Urothelium cell line (cell line): ENCODE measurements around the gene CXCL12.

ENCODE experiments used
- DNase-seq: peaks from one replicate; pipeline ENCODE4 v3.0.0; 2011; ENCODE audit warnings: low spot score, mixed read lengths
- FAIRE-seq: peaks from 2 replicates; lab custom pipeline; 2011; peaks lifted over from hg19 to GRCh38; lab: Jason Lieb, UNC

CXCL12 gene

DNA sequence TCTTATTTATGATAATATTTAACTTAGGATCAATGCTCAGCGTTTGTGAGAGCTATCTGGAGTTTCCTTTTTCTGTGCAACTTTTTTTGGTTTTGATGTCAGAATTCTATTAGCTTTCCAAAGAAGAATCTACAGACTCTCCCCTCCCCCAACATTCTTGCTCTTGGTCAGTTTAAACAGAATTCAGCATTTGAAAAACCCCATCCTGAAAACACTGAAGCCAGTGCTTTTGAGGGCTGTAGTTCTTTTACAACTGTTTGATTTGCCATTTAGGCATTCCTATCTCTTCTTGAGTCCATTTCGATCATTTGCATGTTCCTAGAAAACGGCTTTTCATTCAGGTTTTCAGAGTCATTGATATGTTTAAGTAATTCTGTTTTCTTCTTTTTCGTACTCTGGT, 15.6 kb upstream of the CXCL12 start:
- DNase-seq (no peak), FAIRE-seq (no peak)

DNA sequence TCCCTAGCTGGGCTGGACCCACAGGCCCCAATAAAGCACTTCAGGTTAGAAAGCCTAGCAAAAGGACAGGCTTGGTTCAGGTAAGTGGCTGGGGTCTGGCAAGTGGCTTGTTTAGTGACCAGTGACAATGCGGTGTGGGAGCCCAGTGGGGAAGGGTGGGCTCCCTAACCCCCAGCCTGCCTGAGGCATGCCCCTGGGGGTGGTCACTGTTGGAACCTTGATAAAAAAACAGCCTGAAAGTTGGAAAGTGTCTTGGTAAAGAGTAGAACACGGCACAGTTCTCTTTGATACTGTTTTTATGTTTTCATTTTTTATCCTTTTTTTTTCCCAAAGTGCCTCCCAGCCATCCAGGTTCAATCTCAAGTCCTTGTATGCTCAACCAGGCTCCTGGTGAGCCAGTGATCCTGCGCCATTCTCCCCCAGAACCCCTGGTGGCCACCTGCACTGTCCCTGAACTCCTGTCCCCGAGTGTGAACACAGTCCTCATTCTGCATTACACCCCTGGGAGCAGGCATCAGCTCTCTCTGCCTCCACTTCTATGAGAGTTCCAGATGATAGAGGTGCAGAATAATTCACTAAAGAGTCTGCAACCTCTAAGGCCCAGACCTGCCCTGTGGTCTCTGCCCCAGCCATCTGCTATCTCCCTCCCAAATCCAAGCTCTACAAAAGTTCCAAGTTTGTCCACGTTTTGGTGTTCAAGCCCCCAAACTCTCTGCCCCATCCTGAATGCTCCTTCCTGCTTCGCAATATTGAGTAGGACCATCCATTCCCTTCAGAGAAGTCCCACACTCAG, 15.0 kb upstream of the CXCL12 start:
- DNase-seq, result no peak
- FAIRE-seq, result no peak

DNA sequence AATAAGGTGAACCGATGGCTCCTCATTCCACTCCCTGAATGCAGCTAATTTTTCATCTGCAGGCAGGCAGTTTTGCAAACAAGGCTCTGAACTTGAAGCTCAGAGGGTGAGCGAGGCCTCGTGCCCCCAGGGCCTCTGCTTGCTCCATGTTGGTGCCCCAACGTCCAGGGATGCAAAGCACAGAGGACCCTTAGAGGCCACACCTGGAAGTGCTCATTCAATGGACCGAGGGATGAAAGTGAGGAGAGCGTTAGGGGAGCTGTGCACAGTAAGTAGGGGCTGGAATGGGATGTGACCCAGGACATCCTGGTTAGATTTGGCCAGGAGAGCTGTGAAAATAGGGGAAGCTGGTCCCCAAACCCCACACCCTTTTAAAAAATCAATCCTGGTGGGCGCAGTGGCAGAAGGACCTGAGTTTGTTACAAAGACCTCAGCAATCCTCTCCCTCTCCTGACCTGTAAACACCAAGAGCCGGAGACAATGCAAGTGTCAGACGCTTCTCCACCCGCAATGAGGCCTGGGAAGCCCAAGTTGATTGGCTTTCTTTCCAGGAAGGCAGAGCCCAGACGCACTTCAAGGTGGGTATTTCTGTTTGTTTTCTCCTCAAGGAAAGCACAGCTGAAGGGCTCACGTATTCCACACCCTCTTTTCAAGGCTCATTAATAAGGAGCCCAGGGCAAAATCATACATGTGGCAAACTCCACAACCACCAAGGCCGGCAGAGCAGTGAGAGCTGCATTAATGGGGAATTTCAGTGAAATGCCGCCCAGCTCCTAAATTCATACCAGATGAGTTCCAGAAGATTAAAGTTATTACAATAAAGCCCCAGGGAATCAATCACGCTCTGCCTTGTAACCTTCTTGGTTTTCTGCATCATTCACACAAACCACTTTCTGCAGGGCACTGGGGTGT, 14.1 kb upstream of the CXCL12 start:
- FAIRE-seq (no peak), DNase-seq (no peak)

DNA sequence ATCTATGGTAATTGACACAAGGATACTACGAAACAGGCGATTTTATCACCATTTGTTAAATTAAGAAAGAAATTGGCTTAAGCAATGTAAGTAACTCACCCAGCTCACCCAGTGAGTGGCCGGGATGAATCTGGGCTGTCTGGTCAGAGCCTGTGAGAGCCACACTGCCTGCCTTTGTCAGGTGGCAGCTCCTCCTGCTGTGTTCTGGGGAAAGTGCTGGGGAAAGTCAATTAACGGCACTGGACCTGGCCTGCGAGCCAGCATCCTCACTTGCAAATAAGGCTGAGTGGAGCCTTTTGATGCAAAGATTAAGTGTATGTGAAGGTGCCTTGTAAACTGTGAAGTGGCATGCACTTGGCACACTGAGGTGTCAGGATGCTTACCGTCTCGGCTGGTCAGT, 13.4 kb upstream of the CXCL12 start:
- DNase-seq, result no peak
- peak; percentile 89 for FAIRE-seq

DNA sequence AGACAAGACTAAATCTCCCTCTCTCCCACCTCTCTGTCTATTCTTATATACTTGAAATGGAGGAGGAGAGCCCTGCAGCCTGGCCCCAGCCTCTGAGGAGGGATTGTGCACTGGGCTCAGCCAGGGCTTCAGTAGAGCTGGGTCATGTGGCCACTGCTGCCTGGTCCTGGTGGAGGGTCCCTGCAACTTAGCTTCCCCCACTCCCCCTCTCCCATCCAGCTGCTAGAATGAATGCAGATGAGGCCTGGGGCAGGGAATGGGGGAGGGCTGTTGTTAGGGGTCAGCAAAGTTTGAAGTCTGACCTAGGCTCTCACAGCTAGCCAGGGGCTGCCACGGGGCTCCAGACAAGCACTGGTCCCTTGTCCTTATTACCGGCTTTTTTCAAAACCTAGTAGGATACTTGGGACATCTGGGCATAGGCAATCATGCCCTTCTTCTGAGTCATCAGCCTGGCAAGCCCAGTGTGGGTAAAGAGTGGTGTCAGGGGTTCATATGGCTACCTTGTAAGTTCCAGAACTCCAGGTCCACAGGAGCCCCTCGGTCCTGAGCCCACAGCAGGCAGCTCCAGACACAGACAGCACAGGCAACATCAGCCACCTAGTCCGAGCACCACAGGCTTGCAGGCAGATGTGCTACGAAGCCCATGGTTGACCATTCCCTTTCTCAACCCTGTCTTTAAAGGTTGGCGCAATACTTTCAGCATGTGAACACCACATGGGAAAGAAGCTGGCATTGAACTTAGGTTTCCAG, 12.8 kb upstream of the CXCL12 start:
- no peak for DNase-seq

DNA sequence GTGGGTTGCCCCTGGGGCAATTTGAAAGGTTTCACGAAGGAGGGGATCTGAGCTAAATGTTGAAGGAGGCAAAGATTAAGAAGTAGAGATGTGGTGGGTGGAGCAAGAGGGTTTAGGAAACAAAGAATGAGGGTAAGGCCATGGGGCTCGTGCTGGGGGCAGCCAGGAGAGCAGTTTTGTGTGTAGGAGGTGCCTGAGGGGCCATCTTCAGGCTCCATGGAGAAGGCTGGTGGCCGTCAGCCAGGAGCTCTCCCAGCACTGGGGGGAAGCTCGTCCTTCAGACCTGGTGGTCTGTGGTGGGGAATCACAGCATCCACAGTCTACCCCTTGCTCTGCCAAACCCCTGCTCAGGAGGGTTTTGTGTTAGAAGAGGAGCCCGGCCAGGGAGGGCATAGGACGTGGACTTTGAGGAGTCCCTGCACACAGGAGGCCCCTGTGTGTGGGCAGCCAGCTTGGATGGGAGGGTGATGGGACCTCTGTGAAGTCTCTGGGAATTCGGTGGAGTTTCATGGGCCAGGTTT, 11.8 kb upstream of the CXCL12 start:
- DNase-seq, result no peak
- FAIRE-seq, result no peak

More for the DNA sequence above, 12.8 kb upstream of the CXCL12 start:
- peak; percentile 90 for FAIRE-seq

DNA sequence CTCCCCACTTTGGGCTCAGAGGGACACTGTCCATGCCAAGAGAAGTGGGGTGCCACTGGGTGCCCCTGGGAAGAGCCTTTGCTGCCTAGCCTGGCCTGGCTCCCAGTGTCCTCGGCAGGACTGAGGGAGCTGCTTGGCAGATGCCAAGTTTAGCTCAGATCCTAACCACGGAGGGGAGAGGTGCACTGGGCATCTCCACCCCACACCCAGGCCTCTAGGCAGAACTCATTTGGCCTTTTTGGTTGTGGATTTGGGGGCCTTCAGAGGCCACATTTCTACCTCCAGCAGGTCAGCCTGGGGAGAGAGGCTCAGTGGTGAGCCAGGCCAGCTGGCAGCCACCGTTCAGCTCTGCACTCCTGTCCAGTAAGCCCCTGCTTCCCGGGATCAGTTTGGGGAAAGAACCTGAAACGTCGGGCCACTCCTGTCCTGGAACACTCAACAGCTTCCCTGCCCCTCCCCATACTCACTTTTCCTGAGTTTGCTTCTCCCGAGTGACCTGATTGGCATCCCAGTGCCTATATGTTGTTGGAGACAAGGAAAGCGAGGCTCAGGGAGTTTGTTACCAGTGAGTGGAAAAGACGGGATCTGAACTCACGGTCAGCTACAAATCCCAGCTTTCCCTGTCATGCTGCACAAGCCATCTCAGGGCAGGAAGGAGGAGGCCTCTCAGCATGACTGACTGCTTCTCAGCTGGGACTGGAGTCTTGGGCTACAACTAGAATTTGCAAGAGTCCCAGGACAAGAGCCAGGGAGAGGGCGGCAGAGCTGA, 11.2 kb upstream of the CXCL12 start:
- FAIRE-seq, result no peak

DNA sequence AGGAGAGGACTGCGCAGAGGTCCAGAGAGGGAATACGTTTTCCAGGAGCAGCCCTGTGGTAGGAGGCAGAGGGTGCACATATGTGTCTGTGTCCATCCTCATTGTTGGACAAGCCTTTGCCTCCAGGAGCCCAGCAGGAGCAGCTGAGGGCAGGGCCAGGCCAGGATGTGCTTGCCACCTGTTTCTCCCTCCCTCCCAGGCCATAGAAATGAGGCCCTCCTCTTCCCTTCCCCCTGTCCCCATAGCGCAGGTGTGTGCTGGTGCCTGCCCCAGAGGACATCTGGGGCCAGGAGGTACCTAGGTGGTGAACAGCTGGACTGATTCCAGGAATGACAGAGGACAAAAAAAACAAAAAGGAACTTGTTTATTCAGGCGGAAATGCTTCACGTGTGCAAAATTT, 10.5 kb upstream of the CXCL12 start:
- FAIRE-seq (no peak), DNase-seq (no peak)

More for the DNA sequence above, 11.2 kb upstream of the CXCL12 start:
- DNase-seq, result no peak

DNA sequence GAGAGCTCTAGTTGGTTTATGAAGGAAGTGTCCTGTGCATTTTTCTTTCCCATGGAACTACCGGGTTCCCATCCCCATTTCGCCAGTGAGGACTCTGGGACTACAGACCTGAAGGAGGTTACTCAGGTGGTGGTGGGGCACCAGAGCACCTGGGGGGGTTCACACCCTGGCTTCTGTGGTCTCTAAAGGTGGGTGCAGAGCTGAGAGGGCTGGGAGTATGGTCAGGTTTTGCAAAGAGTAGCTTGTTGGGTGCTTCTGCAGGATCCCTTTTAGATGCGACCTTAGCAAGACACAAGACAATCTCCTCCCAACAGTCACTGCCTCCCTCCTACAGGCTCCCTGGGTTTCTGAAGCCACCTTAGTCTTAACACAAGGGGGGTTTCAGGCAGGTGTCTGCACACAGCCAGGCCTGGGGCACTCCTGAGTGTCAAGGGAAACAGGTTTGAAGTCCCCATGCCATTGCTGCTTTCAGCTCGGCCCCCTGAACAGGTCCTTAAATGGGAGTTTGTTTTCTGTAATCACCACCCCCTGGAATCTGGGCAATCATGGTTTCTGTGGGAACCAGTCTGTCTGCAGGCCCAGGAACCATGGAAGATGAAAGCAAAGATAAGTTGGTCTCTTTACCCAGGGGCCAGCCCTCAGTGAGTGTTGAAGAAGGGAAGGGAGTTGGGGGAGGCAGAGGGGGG, 9.9 kb upstream of the CXCL12 start:
- no peak for DNase-seq
- no peak for FAIRE-seq

DNA sequence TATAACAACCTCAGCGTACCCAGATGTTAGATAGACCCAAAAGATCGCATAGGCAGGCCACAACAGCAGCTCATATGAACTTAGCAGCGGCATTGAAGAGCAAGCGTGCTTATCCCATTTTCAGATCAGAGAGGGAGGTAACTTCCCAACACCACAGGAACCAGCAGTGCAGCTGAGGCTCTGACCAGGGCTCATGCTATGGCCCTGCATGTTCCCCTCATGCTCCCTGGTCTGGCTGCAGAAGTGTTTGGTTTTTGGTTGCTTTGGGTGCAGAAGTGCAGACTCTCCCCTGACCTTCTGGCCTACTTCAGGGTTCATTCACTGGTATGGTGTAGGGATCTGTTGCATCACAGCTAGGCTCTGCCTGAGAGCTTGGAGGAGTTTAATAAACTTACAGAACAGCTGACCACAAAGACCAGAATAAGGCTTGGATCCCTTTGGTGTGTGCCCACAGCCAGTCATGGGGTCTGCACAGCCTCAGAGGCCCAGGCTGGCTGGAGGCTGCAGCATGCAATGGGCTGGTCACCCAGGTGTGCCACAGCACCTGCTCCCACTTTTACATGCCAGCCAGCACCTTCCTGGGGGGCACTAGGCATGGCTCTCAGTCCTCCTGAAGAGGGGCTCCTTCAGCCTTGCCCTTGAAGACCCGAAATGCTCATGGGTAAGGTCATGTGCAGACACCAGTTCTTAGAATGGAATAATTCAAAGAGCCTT, 9.1 kb upstream of the CXCL12 start:
- FAIRE-seq (no peak), DNase-seq (no peak)

DNA sequence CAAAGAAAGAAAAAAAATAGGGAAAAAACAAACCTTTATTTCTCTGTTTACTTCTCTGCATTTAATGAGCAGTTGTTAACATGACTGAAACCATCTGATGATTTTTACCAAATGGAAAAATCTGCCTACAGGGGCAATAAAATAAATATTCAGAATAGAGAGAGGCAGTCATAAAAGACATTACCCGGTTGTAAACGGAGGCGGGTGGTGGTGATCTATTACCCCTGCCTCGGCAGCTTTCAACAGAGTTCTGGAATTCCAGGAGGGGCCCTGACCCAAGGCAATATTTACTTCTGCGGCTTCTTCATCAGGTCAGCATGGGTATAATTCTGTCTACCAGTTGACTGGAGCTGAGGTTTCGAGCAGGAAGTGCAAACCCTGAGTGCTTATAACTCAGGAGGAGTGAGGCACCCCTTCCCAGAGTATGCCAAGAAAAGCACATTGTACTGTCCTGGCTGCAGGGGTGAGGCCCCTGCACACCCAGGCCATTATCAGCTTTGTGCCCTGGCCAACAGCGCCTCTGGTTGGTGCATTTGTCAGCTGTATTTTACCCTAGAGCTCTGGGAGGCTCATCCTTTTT, 8.2 kb upstream of the CXCL12 start:
- no peak for DNase-seq
- FAIRE-seq, result no peak

DNA sequence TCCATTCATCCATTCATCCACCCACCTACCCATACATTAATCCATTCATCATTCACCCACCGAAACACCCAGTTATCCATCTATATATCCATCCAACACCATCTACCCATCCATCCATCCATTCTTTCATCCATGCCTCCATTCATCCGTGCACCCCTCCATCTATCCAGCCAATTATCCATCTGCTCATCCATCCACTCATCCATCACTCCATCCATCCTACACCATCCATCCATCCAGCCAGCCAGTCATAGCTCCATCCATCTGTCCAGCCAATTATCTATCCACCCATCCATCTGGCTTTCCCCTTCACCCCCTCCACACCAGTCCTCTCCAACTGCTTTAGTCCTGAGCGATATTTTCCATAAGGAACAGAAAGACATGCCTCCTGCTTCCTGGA, 7.5 kb upstream of the CXCL12 start:
- DNase-seq (no peak), FAIRE-seq (no peak)

DNA sequence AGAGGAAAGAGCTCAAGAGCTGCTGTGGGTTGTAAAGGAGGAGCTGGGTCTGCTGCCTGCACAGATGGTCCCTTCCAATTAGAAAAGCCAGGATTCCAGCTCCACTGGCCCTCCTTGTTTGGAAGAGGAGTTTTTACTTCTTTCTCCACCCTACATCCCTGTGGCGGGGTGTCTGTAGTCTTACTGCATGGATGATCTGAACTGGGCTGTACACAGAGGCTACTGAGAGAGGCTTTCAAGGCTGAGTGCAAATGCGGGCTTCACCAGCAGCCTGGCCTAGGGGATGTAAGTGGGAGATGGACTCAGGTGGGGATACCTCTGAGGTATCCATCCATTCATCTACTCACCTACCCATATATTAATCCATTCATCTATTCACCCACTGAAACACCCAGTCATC, 7.1 kb upstream of the CXCL12 start:
- no peak for FAIRE-seq
- no peak for DNase-seq

DNA sequence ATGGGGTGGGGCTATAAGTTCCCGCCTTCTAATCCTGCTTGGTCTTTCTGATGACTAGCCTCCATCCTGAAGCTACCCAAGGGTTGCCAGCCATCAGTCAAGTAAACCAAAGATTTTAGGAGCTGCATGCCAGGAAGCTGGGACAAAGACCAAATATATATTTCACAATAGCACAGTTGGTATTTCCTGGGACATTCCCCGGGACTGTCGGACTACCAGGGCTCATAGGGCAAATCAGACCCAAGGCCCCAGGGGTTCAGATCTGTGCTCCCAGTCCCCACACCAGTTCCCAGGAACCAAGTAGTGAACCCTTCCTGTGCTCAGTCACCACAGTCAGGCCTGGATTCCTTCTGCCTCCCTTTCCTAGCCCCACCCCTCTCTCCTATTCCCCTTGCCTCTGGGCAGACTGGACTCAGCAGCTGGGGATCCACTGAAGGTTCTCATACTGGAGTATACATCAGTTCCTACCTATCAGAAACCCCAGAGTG, 5.7 kb upstream of the CXCL12 start:
- FAIRE-seq (no peak), DNase-seq (no peak)

DNA sequence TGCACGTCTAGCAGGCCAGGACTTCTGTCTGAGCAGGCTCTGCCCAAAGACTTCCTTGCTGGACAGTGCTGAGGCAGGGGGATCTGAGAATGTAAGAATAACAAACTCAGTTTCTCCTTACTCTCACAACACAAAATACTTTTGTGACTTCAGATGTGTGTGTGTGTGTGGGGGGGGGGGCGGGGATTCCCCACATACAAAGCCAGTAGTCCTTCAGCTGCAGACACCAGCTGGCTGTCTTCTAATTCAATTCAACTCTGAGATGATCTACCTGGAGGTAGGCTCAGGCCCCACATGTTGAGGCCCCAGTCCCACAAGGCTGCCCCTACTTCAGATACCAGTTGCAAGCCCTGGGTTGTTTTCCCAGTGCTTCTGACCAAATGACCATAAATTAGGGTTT, 4.7 kb upstream of the CXCL12 start:
- FAIRE-seq, result no peak
- DNase-seq, result no peak

DNA sequence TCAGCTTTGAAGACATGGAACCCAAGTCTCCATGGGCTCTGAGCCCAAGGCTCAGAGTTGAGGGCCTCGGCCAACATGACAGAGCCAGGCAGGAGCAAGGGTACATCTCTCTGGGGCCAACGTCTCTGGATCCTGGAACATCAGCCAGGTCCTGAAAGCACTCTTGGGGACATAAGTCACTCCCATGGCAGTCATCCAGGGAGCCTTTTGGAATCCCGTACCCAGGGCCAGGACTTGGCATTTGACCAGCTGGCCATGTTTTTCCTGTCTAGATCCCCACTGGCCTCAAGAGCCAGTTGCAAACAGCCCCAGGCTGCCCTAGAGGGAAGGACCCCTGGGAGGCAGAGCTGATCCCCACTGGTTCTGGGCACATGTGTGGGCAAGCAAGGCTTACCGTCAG, 4.3 kb upstream of the CXCL12 start:
- DNase-seq (no peak), FAIRE-seq (no peak)

DNA sequence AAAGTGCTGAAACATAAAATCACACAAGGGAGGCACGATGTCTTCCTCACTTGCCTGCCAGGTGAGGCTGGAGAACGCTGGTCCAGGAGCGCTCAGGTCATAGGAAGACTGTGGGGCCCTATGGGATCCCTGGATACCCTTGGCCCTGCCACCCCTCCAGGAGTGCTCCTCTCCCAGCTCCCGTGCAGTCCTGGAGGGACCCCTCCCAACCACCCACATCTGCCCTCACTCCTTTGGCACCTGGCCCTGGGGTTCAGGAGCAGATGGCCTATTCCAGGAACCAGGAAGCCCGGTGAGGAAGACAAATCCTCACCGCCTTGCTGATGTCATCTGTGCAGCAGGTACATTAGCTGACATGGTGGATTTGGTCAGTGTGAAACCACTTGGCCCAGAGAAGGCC, 3.7 kb upstream of the CXCL12 start:
- no peak for DNase-seq
- no peak for FAIRE-seq

DNA sequence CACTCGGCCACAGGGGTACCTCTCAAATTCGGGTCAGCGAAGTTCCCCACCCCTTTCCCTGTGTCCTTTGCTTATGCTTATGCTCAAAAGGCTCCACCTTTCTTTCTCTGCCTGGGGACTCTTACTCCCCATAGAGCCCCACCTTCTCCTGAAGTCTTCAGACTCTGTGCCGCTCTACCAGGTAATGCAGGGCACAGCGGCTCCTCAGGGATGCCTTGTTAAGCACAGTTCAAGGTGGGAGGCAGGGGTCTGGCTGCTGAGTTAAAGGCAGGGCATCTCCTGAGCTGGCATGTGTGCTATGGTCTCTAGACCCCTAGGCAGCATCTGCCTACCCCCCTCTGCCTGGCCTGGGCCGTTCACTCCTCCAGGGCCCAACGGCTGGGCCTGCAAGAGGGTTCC, 3.0 kb upstream of the CXCL12 start:
- FAIRE-seq (no peak), DNase-seq (no peak)
